Adrenal gland (tissue), 5 donors: ENCODE measurements around the gene IL1RAPL2.

Source experiments
- CTCF ChIP-seq, 6 experiments: fragments of 450-650 bp in 4 of 6; fragments of 200-600 bp in 2 of 6; sonication (generic) in 1 of 6; IDR thresholded peaks; 1 replicate in 5 of 6; 2 replicates in 1 of 6; pipeline versions ENCODE4 v1.5.1 to v1.8.0; 2016 to 2021; ENCODE audit warnings: antibody characterized with exemption in 6 of 6, mild to moderate bottlenecking in 2 of 6, moderate library complexity in 1 of 6
- POLR2A ChIP-seq, 2 donors: fragments of 450-650 bp; IDR thresholded peaks; one replicate each; pipeline ENCODE4 v1.6.1; 2017; ENCODE audit warnings: antibody characterized with exemption in 2 of 2, mild to moderate bottlenecking in 2 of 2, moderate library complexity in 1 of 2
- donor health status: DM: no; HTN: no; CAD: no.

GRCh38 chrX:105226499-105226898 lies 660.5 kb downstream of the IL1RAPL2 start:
- TF ChIP-seq CTCF (IDR thresholded peaks at IDR 0.05) = no peak
- no peak for TF ChIP-seq POLR2A (IDR thresholded peaks at IDR 0.05)
